COR-L47 (cell line): Measurements from ENCODE around the gene SUPV3L1.
"Not testable (repeated sequence)": the region's sequence is repeated elsewhere in the genome, so short reads cannot be mapped to it uniquely, and the experiment has no call there.

Experiments
- DNase-seq: peaks from one replicate; lab custom pipeline; 2025; lab: John Stamatoyannopoulos, UW

The SUPV3L1 gene

DNA sequence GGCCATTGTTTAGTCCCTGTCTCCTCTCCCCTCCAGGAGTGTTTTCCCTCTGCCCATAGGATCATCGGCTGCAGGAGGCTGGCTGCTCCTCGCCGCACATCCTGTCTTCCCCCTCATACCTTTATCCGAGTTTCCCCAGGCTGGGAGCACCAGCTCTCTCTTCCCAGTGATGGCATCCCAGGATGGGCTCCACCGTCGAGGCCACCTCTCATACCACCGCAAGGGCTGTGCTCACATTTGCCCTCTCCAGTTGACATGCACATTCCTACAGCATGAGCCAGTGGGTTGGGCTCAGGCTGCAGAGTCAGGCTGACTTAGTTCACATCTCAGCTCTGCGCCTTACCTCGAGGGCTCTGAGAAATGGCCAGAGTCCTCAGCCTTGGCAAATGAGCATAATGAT, 52.2 kb downstream of the SUPV3L1 start:
- no peak for DNase-seq

DNA sequence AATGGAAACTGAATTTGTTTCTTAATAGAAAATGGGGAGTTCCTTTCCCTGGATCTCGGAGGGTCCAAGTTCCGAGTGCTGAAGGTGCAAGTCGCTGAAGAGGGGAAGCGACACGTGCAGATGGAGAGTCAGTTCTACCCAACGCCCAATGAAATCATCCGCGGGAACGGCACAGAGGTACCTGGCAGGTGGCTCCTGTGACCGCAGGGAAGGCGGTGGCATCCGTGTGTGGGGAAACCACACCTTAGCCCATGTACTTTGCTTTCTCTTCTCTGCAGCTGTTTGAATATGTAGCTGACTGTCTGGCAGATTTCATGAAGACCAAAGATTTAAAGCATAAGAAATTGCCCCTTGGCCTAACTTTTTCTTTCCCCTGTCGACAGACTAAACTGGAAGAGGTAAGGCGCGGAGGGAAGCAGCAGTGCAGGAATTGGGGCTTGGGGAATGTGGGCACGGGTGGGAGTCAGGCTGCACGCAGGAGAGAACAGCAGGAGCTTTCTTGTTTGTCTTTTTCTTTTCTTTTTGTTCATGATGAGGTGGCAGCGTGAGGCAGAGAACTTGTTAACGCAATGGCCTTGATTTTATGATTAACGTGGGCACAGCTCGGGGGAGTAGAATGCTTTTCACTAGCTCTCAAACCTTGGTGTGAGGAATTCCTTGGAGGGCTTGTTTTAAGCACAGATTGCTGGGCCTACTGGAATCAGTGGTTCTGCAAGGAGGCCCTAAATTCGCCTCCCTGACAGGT, 52.9 kb downstream of the SUPV3L1 start:
- no peak for DNase-seq

DNA sequence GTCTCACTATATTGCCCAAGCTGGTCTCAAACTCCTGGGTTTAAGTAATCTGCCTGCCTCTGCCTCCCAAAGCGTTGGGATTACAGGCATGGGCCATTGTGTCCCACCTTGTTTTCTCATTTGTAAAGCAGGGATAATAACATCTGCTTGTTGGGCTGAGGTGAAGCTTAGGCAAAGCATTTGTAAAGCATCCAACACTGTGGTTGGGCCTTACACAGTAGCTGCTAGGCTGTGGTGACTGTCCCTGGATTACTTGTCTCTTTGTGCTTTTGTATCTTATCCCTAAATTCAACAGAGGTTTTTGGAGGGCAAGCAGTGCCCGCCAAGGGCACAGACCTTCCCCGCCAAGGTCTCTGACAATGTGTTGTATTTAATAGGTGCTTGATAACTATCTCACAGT, 54.4 kb downstream of the SUPV3L1 start:
- DNase-seq = no peak

DNA sequence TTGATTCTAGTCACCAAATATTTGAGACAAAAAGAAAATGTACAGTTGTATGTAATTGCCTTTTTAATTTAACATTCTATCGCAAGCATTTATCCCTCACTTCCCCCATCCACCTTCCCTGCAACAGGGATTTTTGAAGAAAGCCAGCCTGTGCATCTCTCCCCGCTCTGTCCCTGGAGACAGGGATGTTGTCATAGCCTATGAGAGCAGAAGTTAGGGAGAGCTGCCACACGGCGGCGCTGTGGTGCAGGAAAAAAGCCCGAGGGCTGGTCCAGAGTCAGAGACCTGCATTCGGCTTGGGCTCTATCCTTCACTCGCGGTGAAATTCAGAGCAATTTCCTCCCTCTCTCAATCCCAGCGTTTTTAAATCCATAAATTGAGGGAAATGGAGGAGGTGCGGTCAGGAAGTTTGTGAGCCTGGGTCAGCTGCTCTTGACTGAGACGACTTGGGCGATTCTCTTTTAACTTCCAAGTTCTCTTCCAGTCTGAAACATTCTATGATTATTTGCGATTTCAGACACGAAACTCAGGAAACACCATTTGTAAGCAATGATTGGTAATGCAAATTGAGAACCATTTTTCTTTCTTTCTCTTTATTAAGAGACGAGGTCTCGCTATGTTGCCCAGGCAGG, 57.6 kb downstream of the SUPV3L1 start:
- DNase-seq = peak; percentile 7

DNA sequence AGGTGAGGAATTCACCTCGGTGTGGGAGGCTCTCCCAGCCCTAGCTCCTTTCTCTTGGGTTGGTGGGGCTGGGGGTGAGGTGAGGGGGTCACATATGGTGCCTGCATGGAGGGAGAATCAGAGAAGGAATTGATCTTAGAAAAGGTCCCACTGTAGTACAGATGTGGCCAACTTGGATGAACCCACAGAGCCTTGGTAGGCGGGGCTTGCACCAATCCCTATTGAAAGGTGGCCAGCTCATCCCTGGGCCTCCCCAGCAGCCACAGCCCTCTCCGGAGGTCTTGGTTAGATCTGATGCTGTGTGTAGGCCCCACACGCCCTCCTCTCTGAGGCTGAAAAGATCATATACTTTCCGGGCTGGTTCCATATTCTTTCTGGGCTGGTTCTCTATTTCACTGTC, 59.1 kb downstream of the SUPV3L1 start:
- DNase-seq = no peak

DNA sequence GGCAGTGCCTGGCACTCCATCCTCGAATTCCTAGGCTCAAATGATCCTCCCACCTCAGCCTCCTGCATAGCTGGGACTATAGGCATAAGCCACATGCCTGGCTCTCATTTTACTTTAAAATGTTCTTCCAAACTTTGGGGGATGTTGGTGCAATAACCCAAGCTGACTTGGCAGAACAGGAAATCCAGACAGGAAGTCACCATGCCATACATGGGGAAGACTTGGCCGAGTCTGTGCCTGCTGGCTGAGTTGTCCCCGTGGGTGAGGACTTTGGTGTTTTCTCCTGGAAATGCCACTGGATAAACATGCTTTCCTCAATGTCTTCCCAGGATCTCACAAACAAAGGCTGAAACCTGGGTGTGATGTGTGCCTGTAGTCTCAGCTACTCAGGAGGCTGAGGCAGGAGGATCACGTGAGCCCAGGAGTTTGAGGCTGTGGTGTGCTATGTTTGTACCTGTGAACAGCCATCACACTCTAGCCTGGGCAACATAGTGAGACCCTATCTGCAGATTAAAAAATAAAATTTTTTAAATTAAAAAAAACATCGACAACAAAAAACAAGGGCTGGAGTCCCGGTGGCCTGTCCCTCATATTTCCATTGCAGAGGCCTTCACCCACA, 59.9 kb downstream of the SUPV3L1 start:
- DNase-seq = no peak

DNA sequence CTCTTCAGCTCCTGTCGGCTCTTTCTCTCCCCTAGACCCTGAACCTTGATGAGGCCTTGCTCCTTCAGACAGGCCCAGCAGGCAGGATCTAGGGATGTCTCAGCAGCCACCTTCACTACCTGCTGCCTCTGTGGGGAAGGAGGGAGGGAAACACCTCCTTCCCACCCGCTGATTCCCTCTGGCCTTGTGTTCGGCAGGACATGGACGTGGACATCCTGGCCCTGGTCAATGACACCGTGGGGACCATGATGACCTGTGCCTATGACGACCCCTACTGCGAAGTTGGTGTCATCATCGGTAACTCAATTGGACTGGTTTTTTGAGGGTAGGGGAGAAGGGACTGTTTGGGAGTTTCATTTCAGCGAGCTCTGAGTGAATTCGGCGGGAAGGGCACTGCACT, 60.4 kb downstream of the SUPV3L1 start:
- no peak for DNase-seq

DNA sequence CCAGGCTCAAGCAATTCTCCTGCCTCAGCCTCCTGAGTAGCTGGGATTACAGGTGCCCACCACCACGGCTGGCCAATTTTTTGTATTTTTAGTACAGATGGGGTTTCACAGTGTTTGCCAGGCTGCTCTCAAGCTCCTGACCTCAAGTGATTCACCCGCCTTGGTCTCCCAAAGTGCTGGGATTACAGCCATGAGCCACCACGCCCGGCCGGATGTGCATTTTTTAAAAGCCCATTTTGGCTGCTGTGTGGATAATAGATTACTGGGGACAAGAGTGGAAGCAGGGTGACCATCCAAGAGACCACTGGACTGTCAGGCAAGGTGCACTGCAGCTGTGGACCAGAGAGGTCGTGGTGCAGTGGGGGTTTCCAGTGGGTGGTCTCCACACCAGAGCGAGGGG, 61.5 kb downstream of the SUPV3L1 start:
- no peak for DNase-seq

DNA sequence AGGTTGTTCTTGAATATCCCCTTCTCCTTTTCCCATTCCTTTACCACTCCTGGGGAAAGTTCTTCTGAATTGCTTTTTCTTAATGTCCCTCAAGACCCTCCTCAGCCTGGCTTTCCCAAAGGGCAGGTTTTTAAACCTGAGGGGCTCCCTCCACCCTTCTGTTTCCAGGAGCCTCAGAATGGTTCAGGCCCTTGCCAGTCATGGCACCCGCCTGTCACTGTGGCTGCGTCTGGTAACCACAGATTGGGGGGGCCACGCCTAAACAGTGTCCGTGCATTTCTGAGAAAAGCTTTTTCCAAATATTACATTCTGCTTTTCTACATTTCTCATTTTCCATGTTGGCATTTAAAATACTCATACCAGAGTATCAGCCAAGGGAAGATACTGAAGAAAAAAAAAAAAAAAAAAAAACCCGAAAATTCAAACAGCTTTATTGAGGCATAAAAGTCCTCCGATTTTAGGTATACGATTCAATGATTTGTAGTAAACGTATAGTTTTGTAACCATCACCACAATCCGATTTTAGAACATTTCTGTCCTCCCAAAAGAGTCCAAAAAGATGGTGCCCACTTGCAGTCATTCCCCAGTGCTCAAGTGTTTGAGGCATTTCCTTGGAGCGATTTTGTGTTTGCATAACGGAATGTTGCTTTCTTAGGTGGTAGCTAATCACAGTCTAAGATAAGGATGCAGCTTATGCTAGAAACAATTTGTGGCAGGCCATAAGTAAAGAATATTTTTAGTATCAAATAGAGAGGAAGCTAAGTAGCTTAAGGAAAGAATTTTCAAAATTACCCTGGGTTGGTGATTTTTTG, 62.2 kb downstream of the SUPV3L1 start:
- DNase-seq = no peak

DNA sequence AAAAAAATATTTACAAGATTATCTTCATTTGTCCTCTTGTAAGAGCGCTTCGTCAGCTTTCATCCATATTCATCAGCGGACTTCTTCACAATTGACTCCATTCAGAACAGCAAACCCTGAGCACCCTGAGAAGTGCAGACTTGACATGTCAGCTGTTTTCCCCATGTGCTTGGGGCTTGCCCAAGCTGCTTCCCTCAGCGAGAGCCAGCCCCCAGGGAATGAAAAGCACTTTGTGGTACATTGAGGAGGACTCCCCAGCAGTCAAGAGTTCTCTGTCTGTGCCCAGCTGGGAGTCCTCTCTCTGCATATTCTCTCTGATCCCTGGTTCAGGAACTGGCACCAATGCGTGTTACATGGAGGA, 62.8 kb downstream of the SUPV3L1 start:
- no peak for DNase-seq

DNA sequence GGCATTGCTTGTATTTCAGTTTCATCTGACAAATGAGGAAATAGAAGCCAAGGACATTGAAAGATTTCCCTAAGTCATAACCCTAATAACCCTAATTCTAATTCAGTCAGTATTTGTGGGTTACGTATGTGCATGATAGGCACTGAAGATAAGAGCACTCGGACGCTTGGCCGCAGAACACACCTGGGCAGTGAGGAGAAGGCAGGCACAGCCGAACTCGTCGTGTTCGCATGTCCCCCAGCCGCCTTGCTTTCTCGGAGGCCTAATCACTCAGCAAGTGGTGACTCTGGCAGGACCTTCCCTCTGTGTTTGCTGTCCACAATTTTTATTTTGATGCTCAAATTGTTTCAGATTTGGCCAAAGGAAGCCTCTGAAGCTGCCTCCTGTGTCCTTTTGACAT, 63.8 kb downstream of the SUPV3L1 start:
- DNase-seq = no peak

DNA sequence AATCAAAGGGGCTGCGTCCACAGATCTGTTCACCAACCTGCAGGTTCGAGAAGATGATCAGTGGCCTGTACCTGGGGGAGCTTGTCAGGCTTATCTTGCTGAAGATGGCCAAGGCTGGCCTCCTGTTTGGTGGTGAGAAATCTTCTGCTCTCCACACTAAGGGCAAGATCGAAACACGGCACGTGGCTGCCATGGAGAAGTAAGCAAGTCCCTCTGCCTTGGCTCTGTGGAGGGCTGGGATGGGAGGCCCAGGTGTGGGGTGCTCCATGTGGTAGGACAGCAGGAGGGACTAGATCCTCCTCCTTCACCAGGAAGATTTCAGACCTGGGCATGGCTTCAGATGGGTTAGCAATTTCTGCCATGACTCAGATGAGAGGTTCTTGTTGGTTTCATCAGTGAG, 66.0 kb downstream of the SUPV3L1 start:
- DNase-seq = no peak

DNA sequence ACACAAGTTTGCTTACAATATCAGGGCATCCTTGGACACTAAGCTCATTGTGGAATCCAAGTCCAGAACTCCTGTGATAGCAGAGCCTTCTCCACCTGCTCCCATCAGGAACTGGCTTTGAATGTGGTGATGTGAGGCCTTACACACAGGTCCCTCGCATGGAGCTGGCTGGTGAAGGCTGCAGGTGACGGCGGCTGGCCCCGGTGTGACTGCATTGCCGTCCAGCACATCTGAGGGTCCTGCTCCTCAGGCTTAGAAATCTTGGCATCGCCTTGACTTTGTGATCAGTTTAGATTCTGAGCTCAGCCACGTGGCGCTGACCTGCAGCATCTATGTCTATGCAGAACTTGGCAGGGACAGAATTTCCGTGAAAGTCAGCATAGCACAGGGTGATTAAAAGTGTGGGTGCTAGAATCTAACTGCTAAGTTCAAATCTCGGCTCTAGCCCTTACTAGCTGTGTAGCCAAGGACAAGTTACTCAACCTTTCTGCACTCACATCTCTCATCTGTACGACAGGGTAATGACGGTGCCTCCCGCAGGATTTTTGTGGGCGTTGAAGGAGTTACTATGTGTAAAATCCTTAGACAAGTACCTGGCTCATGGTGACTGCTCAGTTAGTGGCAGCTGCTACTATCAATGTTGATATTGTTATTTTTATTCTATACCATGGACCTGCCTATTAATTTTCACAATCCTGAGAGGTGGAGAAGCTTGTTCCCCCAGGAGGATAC, 66.7 kb downstream of the SUPV3L1 start:
- DNase-seq = no peak

DNA sequence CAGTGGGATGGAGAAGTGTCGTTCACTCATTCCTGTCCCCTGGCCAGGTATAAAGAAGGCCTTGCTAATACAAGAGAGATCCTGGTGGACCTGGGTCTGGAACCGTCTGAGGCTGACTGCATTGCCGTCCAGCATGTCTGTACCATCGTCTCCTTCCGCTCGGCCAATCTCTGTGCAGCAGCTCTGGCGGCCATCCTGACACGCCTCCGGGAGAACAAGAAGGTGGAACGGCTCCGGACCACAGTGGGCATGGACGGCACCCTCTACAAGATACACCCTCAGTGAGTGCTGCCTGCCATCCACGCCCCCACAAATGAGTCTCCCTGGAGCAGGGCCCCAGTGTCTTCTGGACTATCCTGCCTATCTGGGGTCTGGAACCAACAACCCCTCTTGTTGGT, 67.3 kb downstream of the SUPV3L1 start:
- DNase-seq = no peak

DNA sequence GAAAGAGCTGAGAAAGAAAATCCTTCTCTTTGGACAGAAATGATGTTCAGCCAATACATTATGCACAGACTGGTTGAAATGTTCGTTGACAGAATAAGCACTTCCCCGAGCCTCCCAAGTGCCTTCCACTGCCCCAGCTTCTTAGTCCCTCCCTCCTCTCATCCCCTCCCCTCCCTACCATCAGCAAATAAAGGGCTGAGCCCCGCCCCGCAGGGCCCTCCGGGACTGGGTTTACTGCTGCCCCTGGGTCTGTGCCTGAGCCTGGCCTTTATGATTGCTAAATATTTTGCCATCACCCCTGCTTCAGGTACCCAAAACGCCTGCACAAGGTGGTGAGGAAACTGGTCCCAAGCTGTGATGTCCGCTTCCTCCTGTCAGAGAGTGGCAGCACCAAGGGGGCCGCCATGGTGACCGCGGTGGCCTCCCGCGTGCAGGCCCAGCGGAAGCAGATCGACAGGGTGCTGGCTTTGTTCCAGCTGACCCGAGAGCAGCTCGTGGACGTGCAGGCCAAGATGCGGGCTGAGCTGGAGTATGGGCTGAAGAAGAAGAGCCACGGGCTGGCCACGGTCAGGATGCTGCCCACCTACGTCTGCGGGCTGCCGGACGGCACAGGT, 68.2 kb downstream of the SUPV3L1 start:
- no peak for DNase-seq

DNA sequence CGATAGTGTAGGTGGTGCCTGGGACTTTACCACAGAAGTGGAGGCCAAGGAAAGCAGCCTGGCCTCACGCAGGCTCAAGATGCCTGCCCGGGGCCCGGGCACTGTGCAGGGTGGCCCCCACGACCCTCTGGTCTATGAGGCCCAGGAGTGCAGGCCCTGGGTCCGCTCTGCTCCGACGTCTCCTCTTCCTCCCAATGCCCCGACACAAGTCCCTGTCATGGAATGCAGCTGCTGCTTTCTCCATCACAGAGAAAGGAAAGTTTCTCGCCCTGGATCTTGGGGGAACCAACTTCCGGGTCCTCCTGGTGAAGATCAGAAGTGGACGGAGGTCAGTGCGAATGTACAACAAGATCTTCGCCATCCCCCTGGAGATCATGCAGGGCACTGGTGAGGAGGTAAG, 70.0 kb downstream of the SUPV3L1 start:
- no peak for DNase-seq

DNA sequence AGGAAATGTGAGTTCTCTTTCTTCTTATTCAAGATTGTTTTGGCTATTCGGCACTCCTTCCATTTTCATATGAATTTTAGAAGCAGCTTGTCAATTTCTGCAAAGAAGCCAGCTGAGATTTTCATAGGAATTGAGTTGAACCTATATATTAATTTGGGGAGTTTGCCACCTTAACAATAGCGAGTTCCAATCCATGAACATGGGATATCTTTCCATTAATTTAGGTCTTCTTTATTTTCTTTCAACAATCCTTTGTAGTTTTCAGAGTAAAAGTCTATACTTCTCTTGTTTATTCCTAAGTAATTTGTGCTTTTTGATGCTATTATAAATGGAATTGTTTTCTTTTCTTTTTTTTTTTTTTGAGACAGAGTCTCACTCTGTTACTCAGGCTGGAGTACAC, 71.4 kb downstream of the SUPV3L1 start:
- DNase-seq = not testable (repeated sequence)

DNA sequence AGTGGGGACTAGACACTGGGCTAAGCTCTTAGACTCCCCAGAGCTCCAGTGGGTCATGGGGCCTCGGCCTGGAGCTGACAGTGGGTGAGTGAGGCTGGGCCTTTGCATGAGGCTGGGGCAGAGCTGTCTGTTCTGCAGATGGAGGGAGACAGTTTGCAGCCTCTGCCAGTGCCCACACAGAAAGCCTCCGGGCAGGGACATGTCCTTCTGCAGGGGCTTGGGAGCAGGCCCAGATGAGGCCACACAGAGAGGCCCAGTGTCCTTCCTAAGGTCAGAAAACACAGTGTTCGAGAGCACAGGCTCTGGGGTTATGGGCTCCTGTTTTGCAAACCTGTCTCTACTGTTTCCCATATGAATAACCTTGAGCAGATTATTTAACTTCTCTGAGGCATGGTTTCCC, 73.1 kb downstream of the SUPV3L1 start:
- DNase-seq = no peak

DNA sequence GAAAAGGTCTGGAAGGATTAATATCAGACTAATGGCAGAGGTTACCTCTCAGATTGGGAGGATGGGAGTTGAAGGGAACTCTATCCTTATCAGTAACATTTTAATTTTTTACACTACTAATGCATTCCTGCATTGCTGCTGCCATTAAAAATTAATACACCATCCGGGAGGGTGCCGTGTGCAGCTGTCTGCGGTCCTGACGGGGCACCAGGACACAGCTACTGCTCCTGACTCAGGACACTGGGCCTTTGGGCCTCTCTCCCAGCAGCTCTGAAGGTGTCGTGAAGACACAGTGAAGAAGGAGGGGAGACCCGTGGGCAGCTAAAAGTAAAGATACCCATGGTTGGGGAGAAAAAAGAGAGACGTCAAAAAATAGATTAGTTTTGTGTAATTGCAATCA, 74.8 kb downstream of the SUPV3L1 start:
- no peak for DNase-seq
